Stomach (tissue), 4 donors: ENCODE results near the gene MINDY4B.

Source experiments
- EP300 ChIP-seq: sonication (generic); formaldehyde crosslinking; IDR thresholded peaks from one replicate; pipeline ENCODE4 v1.6.1; 2017; ENCODE audit warnings: antibody characterized with exemption
- POLR2A ChIP-seq, 4 donors: fragments of 450-650 bp; IDR thresholded peaks; one replicate each; pipeline ENCODE4 v1.6.1; 2016; ENCODE audit warnings: antibody characterized with exemption in 4 of 4, control low read depth in 2 of 4, mild to moderate bottlenecking in 1 of 4, moderate library complexity in 1 of 4
- POLR2AphosphoS5 ChIP-seq, 3 donors: sonication (generic); formaldehyde crosslinking; IDR thresholded peaks; one replicate each; pipeline ENCODE4 v1.6.1; 2016; ENCODE audit warnings: antibody characterized with exemption in 3 of 3
- TF ChIP-seq, protein P1 (sequence below), 7 experiments: fragments of 450-650 bp in 4 of 7; fragments of 200-600 bp in 3 of 7; sonication (generic) in 3 of 7; IDR thresholded peaks; one replicate each; pipeline ENCODE4 v1.5.1; 2016 to 2019; ENCODE audit warnings: antibody characterized with exemption in 7 of 7, control low read depth in 2 of 7, mild to moderate bottlenecking in 1 of 7

DNA sequence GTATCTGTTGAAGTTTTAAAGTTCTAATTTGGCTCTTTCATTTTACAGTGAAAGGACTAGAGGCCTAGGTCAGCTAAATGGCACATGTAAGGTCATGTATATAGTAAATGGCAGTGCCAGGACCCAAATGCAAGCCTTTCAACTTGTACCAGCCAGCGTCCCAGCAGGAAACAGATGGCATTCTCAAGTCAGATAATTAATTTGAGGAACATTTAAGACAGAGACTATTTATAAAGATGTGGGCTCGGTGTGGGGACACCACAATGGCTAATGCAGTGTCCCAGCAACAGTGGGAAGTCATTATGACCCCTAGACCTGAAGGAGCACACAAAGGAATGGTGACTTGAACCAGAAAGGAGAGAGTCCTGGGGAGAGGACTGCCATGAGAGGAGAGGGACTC, 6.1 kb downstream of the MINDY4B start:
- TF ChIP-seq, protein P1, sequence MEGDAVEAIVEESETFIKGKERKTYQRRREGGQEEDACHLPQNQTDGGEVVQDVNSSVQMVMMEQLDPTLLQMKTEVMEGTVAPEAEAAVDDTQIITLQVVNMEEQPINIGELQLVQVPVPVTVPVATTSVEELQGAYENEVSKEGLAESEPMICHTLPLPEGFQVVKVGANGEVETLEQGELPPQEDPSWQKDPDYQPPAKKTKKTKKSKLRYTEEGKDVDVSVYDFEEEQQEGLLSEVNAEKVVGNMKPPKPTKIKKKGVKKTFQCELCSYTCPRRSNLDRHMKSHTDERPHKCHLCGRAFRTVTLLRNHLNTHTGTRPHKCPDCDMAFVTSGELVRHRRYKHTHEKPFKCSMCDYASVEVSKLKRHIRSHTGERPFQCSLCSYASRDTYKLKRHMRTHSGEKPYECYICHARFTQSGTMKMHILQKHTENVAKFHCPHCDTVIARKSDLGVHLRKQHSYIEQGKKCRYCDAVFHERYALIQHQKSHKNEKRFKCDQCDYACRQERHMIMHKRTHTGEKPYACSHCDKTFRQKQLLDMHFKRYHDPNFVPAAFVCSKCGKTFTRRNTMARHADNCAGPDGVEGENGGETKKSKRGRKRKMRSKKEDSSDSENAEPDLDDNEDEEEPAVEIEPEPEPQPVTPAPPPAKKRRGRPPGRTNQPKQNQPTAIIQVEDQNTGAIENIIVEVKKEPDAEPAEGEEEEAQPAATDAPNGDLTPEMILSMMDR (IDR thresholded peaks at IDR 0.05), result no peak
- TF ChIP-seq POLR2A (IDR thresholded peaks at IDR 0.05) (no peak), POLR2AphosphoS5 (IDR thresholded peaks at IDR 0.05) (no peak), EP300 (no peak)
